Stomach smooth muscle (tissue), 2 donors: ENCODE measurements around the gene PTPRN2.

ENCODE experiments used
- H3K27ac ChIP-seq: one replicate; pipeline ENCODE4 v1.7.0; 2013; ENCODE audit warnings: mild to moderate bottlenecking, low read length, inconsistent platforms
- H3K27me3 ChIP-seq, 2 donors: one replicate each; pipeline ENCODE4 v1.7.0; 2013; ENCODE audit warnings: low read length in 2 of 2; ENCODE audit not compliant: insufficient read depth in 2 of 2, control insufficient read depth in 1 of 2
- H3K36me3 ChIP-seq, 2 donors: one replicate each; pipeline ENCODE4 v1.7.0; 2013; ENCODE audit warnings: low read length in 2 of 2; ENCODE audit not compliant: control insufficient read depth in 2 of 2, insufficient read depth in 2 of 2
- H3K4me1 ChIP-seq: one replicate; pipeline ENCODE4 v1.7.0; 2013; ENCODE audit warnings: low read length; ENCODE audit not compliant: control insufficient read depth, insufficient read depth
- H3K4me3 ChIP-seq, 2 donors: one replicate each; pipeline ENCODE4 v1.7.0; 2013; ENCODE audit warnings: low read length in 2 of 2
- H3K9ac ChIP-seq, 2 donors: one replicate each; pipeline ENCODE4 v1.7.0; 2013; ENCODE audit warnings: low read length in 2 of 2, mild to moderate bottlenecking in 1 of 2
- H3K9me3 ChIP-seq, 2 donors: one replicate each; pipeline ENCODE4 v1.7.0; 2013; ENCODE audit warnings: low read length in 2 of 2; ENCODE audit not compliant: control insufficient read depth in 2 of 2
- donor health status: healthy.
- donor health status: Pancreatic carcinoma.

Gene PTPRN2

GRCh38 chr7:157870644-157871290 is 716.9 kb downstream of the PTPRN2 start:
- peaks cover 0 to 6% of the 10 kb centered on the region in 2 donors for H3K9me3 ChIP-seq
- H3K27ac ChIP-seq = no peak overlapping the region
- H3K9ac ChIP-seq = no peak overlapping the region
- H3K4me3 ChIP-seq = no peak overlapping the region
- H3K4me1 ChIP-seq = peaks cover 4% of the 10 kb centered on the region
- no peaks in the 10 kb centered on the region for H3K36me3 ChIP-seq
- peaks cover 8 to 10% of the 10 kb centered on the region in 2 donors for H3K27me3 ChIP-seq

- Histone ChIP-seq H3K9me3 (peaks cover 0 to 6% of the 10 kb centered on the region in 2 donors), H3K4me3 (no peak overlapping the region), H3K9ac (no peak overlapping the region), H3K27ac (no peak overlapping the region), H3K36me3 (no peaks in the 10 kb centered on the region), H3K27me3 (peaks cover 4 to 5% of the 10 kb centered on the region in 2 donors), H3K4me1 (no peaks in the 10 kb centered on the region)
Measured at GRCh38 chr7:157869793-157870192, 717.8 kb downstream of the PTPRN2 start.

- Histone ChIP-seq H3K27ac (no peak overlapping the region), H3K27me3 (no peaks in the 10 kb centered on the region), H3K4me3 (no peak overlapping the region), H3K9me3 (peaks cover 0 to 6% of the 10 kb centered on the region in 2 donors), H3K4me1 (no peaks in the 10 kb centered on the region), H3K36me3 (no peaks in the 10 kb centered on the region), H3K9ac (no peak overlapping the region)
Measured at GRCh38 chr7:157867685-157868305, 719.8 kb downstream of the PTPRN2 start.

- no peak overlapping the region for H3K4me3 ChIP-seq
- peaks cover 0 to 6% of the 10 kb centered on the region in 2 donors for H3K9me3 ChIP-seq
- no peaks in the 10 kb centered on the region for H3K4me1 ChIP-seq
- H3K27me3 ChIP-seq = no peaks in the 10 kb centered on the region
- no peaks in the 10 kb centered on the region for H3K36me3 ChIP-seq
- H3K9ac ChIP-seq = no peak overlapping the region
- H3K27ac ChIP-seq = no peak overlapping the region
Measured at GRCh38 chr7:157866336-157866924, 721.2 kb downstream of the PTPRN2 start.

GRCh38 chr7:157865351-157866165 is 722.1 kb downstream of the PTPRN2 start:
- H3K9ac ChIP-seq = no peak overlapping the region
- H3K36me3 ChIP-seq = no peaks in the 10 kb centered on the region
- no peak overlapping the region for H3K4me3 ChIP-seq
- H3K9me3 ChIP-seq = peaks cover 0 to 6% of the 10 kb centered on the region in 2 donors
- no peak overlapping the region for H3K27ac ChIP-seq
- H3K27me3 ChIP-seq = no peaks in the 10 kb centered on the region
- H3K4me1 ChIP-seq = no peaks in the 10 kb centered on the region

GRCh38 chr7:157864911-157865310 is 722.7 kb downstream of the PTPRN2 start:
- Histone ChIP-seq H3K27ac (no peak overlapping the region), H3K9ac (no peak overlapping the region), H3K27me3 (no peaks in the 10 kb centered on the region), H3K9me3 (peaks cover 0 to 6% of the 10 kb centered on the region in 2 donors), H3K4me1 (no peaks in the 10 kb centered on the region), H3K4me3 (no peak overlapping the region), H3K36me3 (no peaks in the 10 kb centered on the region)

- Histone ChIP-seq H3K9me3 (peaks cover 0 to 6% of the 10 kb centered on the region in 2 donors), H3K27ac (no peak overlapping the region), H3K27me3 (no peaks in the 10 kb centered on the region)
Measured at GRCh38 chr7:157863906-157864810, 723.5 kb downstream of the PTPRN2 start.

GRCh38 chr7:157863176-157863575 is 724.4 kb downstream of the PTPRN2 start:
- peaks cover 0 to 4% of the 10 kb centered on the region in 2 donors for H3K9me3 ChIP-seq
- H3K4me1 ChIP-seq = no peaks in the 10 kb centered on the region
- H3K27ac ChIP-seq = no peak overlapping the region
- H3K27me3 ChIP-seq = no peaks in the 10 kb centered on the region
- no peaks in the 10 kb centered on the region for H3K36me3 ChIP-seq
- H3K4me3 ChIP-seq = no peak overlapping the region
- H3K9ac ChIP-seq = no peak overlapping the region

More at GRCh38 chr7:157863906-157864810, 723.5 kb downstream of the PTPRN2 start:
- Histone ChIP-seq H3K9ac (no peak overlapping the region), H3K4me3 (no peak overlapping the region), H3K36me3 (no peaks in the 10 kb centered on the region), H3K4me1 (no peaks in the 10 kb centered on the region)

GRCh38 chr7:157862731-157863130 is 724.9 kb downstream of the PTPRN2 start:
- H3K27me3 ChIP-seq = no peaks in the 10 kb centered on the region
- no peak overlapping the region for H3K9ac ChIP-seq
- H3K4me3 ChIP-seq = no peak overlapping the region
- no peak overlapping the region for H3K27ac ChIP-seq
- H3K4me1 ChIP-seq = no peaks in the 10 kb centered on the region
- peaks cover 0 to 2% of the 10 kb centered on the region in 2 donors for H3K9me3 ChIP-seq
- no peaks in the 10 kb centered on the region for H3K36me3 ChIP-seq

GRCh38 chr7:157861551-157861950 is 726.1 kb downstream of the PTPRN2 start:
- Histone ChIP-seq H3K27me3 (no peaks in the 10 kb centered on the region), H3K9ac (no peak overlapping the region), H3K4me3 (no peak overlapping the region), H3K36me3 (no peaks in the 10 kb centered on the region), H3K27ac (no peak overlapping the region), H3K4me1 (no peaks in the 10 kb centered on the region), H3K9me3 (no peaks in the 10 kb centered on the region)
